ENCODE measurements around the gene BAIAP2.

BAIAP2 gene

GRCh38 chr17:81091774-81092517 lies 57.0 kb downstream of the BAIAP2 start:
- no peak for DNase-seq

GRCh38 chr17:81092518-81093095 lies 57.7 kb downstream of the BAIAP2 start:
- no peak for DNase-seq

DNA sequence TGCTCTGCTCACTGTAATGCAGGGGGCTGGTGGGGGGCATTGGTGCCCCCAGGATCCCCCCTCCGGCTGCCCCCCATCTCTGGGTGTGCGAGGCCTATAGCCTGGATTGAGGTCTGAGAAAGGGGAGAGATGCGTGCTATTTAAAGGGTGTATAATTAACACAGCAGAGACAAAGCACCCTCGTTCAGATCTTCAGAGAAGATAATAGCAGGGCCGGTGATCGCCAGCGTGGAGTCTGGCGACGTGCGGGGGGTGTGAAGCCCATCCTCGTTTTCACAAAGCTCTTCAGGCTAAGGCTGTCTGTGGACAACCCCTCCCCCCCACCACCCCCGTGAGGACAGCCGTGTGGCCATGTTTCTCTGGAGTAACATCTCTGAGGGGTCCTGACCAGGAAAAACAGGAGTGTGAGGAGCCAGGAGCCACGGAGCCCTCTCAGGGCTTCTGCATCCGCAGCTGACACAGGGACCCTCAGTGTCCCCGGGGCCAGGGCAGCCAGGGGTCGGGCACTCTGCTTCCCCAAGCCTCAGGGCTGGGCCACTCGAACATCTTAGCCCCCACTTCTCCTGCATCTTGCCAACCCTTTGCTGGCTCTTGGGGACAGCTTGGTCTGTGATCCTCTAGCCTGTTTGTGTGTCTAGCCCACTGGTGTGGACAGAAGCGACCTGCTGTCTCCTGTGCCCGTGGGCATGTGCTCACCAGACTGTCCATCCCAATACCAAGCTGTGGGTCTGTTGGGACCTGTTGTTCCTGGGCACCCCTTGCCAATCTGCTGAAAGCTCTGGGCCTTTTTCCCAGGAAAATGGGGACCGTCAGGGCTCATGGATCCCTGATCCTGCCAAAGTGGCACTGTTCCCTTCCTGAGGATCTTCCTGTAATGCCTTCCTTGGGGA lies 58.9 kb downstream of the BAIAP2 start:
- no peak for DNase-seq

DNA sequence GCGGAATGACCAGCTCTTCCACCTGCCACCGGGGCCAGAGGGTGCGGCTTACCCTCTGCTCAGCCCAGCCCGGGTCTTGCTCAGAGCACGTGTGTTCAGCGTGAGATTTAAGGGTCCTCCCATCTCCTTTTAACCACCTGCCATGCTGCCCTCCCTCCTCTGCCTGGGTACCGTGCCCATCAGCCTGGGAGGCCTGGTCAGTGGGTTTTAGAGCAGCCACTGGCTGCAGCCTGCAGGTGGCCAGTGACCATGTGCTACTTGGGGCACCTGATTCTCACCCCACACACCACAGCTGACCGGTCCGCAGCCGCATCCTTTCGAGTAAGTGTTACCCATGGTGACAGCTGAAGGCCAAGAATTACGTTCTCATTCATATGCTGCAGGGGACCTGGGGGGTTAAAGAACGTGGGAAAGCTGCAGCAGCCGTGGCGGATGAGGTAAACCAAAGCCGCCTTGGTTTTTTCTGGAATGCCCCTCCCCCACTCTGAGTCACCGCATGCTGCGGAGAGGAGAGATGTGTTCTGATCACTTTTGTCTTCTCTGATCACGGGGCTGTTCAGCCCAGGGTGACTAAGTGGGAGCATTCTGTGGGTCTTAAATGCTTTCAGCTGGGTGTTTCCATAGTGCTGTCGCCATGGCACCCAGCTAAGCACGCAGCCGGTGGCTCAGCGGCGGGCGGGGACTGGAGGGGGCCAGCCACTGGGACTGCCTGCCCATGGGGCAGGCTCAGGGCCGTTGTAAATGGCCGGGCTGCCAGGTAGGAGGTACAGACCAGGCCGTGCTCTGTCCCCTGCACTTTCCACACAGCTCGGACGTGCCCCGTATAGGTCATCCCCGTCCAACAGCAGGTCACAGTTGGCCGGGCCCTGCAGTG lies 59.8 kb downstream of the BAIAP2 start:
- peak in 1 of 2 experiments; percentile 45 for DNase-seq

DNA sequence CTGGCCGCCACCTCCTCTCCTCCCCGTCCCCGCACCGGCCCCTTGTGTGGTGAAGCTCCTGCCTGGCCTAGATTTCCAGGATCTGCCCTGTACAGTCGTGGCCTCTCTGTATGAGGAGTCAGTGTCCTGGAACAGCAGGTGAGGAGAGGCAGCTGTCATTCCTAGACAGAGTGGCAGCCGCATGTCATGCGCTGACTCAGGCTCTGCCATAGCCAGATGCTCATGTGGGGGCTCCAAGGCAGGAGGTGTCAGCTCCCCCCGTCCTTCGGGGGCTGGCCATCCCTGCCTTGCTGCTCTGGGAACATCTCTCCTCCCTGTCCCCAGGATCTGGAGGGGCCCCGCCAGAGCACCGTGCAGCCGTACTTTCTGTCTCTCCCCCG lies 60.4 kb downstream of the BAIAP2 start:
- no peak for DNase-seq

- no peak for DNase-seq
Observed at GRCh38 chr17:81096741-81097133, 61.8 kb downstream of the BAIAP2 start.

DNA sequence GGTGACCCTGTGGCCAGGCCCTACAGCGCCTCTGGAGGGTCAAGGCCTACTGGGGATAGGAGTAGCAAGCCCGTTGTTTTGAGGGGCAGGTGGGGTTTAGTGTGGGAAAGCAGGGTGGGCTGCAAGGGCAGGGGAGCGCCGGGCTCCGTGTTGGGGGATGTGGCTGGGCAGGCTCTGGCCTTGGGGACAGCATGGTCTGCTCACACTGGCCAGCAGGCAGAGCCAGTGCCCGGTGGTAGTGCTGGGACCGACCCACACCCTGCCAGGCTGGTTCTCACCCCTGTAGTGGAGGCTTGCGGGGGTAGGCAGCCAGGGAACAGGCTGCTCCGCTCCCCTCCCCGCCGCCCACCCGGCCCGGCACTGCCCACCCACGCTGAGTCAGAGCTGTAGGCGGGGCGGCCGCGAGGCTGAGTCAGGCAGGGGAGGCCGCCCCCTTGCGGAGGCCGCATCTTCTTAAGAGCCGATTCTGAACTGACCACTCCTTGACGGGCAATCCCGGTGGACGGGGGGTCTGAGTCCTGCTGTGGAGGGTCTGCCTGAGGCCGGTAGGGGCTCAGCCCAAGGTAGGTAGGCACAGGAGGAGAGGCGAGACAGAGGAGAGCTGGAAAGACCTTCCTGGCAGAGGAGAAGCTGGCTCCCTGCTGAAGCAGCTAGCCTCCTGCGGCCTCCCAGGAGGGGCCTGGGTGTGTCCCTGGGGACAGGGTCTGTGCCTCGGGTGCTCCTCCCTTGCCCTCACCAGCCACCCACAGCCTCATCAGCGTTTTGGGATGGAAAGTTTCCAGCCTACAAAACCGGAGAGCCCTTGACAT lies 62.4 kb downstream of the BAIAP2 start:
- DNase-seq, result peak in 1 of 2 experiments; percentile 57

- no peak for DNase-seq
Observed at GRCh38 chr17:81097943-81098308, 63.0 kb downstream of the BAIAP2 start.

GRCh38 chr17:81099888-81100287 lies 64.9 kb downstream of the BAIAP2 start:
- no peak for DNase-seq

DNA sequence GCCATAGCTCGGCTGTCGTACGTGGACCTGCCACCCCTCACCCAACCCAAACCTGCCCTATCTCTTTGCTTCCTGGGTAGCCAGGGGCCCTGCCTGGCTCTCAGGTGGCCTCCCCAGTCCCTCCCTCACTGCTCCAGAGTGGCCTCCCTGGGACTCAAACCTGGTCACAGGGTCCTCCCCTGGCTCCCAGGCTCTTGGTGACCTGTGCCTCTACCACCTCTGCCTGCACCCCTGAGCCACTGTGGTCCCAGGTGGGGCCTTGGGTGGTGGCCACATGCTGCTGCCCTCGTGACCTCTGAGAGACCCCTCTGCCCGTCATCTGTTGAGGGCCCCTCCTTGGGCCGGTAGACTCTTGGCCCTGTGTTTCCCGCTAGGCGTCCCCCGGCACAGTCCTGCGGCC lies 65.7 kb downstream of the BAIAP2 start:
- no peak for DNase-seq

DNA sequence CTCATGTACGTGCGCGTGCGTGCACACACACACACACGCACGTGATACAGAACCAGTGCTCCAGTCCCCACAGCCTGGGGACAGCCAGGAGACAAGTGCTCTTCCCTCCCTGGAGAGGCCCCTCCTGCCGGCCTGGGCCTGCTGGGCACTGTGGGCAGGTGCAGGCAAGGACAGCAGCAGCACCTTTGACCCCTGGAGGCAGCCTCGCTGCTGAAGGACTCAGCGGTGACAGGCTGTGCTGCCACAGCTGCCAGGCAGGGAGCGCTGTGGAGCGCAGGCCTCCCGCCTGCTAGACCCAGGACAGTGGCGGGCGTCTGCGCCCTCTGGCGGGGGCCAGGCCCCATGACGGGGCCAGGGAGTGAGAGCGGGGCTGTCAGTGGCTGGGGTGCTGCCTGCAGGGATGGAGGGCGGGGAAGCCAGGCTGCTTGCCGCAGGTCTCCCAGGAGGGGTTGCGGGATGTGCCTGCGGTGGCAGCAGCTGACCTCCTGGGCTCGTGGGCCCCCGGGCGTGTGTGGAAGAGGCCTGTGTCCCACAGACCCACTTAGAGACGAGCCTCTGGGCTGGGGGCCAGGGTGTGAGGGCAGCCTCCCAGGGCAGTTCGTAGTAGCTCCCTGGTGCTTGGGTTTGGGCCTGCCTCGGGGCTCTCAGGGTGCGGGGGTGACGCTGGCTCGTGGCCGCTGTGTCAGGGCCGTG lies 66.8 kb downstream of the BAIAP2 start:
- DNase-seq, result peak in 1 of 2 experiments; percentile 21

DNA sequence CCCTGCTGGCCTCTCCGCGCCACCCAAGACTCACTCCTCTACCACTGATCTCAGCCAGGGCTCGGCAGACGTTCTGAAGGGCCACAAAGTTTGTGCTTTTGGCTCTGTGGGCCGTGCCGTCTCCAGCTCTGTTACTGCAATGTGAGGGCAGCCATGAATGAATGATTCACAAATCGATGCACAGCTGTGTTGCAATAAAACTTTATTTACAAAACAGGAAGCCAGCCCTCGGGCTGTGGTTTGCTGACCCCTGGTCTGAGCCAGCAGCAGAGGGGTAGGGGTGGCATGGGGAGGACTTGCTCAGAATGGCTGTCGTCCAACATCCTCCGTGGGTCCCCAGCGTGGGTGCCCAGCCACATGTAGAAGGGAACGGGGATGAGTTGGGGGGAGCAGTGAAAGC lies 67.4 kb downstream of the BAIAP2 start:
- no peak for DNase-seq

GRCh38 chr17:81102869-81103268 lies 67.9 kb downstream of the BAIAP2 start:
- no peak for DNase-seq

DNA sequence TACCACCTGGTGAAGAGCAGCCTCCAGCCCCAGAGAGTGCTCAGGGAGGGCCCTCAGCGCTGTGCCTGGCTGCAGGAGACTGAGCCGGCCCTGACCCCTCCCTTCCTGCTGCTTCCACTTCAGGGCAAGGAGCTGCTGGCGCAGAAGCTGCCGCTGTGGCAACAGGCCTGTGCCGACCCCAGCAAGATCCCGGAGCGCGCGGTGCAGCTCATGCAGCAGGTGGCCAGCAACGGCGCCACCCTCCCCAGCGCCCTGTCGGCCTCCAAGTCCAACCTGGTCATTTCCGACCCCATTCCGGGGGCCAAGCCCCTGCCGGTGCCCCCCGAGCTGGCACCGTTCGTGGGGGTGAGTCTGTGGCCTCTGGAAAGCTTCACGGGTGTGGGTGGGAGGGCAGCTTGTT lies 68.4 kb downstream of the BAIAP2 start:
- no peak for DNase-seq

DNA sequence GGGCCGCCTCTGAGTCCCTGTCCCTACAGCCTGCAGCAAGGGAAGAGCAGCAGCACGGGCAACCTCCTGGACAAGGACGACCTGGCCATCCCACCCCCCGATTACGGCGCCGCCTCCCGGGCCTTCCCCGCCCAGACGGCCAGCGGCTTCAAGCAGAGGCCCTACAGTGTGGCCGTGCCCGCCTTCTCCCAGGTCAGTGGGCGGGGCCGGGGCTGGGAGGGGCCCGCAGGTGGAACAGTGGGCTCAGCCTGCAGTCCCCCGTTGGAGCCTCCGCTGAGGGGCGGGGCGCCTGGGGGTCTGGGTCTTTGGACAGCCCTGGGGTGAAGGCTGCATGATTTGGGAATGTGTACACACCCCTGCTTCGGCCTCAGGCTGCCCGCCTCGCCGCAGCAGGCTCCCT lies 71.8 kb downstream of the BAIAP2 start:
- DNase-seq, result no peak

GRCh38 chr17:81108220-81108619 lies 73.3 kb downstream of the BAIAP2 start:
- no peak for DNase-seq

- no peak for DNase-seq
Observed at GRCh38 chr17:81109957-81110356, 75.0 kb downstream of the BAIAP2 start.

GRCh38 chr17:81110488-81111040 lies 75.6 kb downstream of the BAIAP2 start:
- DNase-seq, result no peak

- no peak for DNase-seq
Observed at GRCh38 chr17:81111066-81111465, 76.1 kb downstream of the BAIAP2 start.

DNA sequence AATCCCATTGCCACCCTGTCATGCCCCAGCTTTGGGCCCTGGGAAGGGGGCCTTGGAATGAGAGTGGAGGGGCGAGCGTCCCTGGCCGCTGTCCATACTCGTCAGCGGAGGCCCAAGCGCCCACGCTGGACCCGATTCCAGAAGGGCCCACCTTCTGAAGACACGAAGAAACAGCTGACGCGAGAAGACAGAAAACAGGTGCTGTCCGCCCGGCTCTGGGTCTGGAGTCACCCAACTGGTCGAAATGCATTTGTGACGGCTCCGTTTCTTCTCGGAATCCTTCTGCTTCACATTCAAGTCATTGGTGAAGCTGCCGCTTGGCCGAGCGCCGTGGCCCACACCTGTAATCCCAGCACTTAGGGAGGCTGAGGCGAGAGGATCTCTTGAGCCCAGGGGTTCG lies 77.5 kb downstream of the BAIAP2 start:
- no peak for DNase-seq

GRCh38 chr17:81113158-81113724 lies 78.3 kb downstream of the BAIAP2 start:
- DNase-seq, result no peak

All from SW 1271 (cell line).